Measurements from ENCODE around the gene TPRA1. TPM values are rescaled to one million over a fixed set of nuclear protein-coding genes. Genes with fewer than 3 reads are reported as not detected.

TPRA1 gene
- 10 to 100 TPM; 18.7 to 20.9 TPM for total RNA-seq

DNA sequence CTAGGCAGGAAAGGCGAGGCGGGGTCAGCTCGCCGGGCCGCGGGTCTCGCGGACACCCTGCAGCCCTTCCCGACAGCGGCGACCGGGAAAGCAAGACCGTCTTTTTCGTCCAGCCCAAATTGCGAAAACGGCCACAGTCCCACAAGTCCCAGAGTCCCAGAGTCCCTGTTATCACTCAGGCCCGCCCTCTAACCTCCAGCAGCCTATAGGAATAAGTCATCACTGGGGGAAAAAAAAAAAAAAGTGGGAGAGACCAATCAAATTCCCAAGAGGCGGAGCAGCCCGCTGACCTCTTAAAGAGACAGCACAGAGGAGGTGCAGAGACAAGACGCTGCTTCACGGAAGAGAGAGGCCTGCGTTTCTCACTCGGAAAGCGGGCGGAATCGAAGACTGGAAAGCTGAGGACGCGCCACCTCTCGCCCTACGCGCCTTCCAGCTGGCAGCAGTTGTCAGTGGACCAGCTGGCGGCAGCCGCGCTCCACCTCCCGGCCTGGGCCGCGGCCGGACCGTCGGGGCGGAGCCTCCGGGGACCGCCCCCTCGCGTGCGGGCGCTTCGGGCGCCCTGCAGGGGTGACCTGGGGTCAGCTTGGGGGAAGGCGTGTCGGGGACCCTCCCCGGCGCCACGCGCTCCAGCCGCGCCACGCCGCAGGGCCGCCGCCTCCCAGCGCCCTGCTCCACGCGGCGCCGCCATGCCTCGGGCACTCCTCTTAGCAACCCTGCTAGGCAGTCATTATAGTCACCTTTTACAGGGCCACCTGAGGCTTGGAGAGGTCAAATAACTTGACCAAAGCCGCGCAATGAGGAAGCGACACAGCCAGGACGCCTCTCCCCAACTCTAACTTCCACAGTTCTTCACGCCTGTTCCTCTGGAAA, at the start of gene TPRA1:
Gene TPRA1 (minus strand): TSS at position 141 of the 873 bp plus-strand sequence. CDS start 10,587 bp downstream, outside the sequence.
- ChIA-PET CTCF (interaction anchor here (0.6 to 8.2 kb wide), 3 partner anchors 16 to 123 kb away, joined by 3 to 80 read pairs (median 3); no protein-coding TSS in a partner anchor), POLR2A (interaction anchor here (0.6 to 1.4 kb wide), 2 partner anchors 15 to 109 kb away, joined by 3 to 5 read pairs; no protein-coding TSS in a partner anchor)
- Mint-ChIP-seq H3K27ac (peak within 1 kb of the TSS; percentile 92), H3K36me3 (no peaks in the 10 kb centered on the region), H3K9me3 (no peaks in the 10 kb centered on the region), H3K27me3 (no peaks in the 10 kb centered on the region), H3K4me1 (ENCODE audit: low read depth) (peaks cover 23% of the 10 kb centered on the region), H3K4me3 (peak within 1 kb of the TSS; percentile 80)
- peak; percentile 85 for DNase-seq
- intact Hi-C loops (cut with micrococcal nuclease): loop anchor here (1.0 to 2.0 kb wide), 3 partner anchors 7 to 82 kb away; partner anchors contain the start of genes ABTB1 and MCM2

- H3K36me3 Mint-ChIP-seq: no peaks in the 10 kb centered on the region
- POLR2A ChIA-PET: no interaction called here
- H3K4me3 Mint-ChIP-seq: no peak overlapping the region
- intact Hi-C loops (cut with micrococcal nuclease): no loop called here
- no peaks in the 10 kb centered on the region for H3K4me1 Mint-ChIP-seq (ENCODE audit: low read depth)
- H3K27ac Mint-ChIP-seq: no peak overlapping the region
- DNase-seq: no peak
- CTCF ChIA-PET: interaction anchor here (1.0 kb wide), 1 partner anchor 65 kb away, joined by 3 read pairs; no protein-coding TSS in a partner anchor
- H3K27me3 Mint-ChIP-seq: no peaks in the 10 kb centered on the region
- no peaks in the 10 kb centered on the region for H3K9me3 Mint-ChIP-seq
These were observed 49.5 kb upstream of the TPRA1 start for GRCh38 chr3:127640042-127640355.

- Mint-ChIP-seq H3K9me3 (no peaks in the 10 kb centered on the region), H3K27me3 (no peaks in the 10 kb centered on the region), H3K4me1 (ENCODE audit: low read depth) (no peaks in the 10 kb centered on the region), H3K4me3 (no peak overlapping the region), H3K36me3 (no peaks in the 10 kb centered on the region), H3K27ac (no peak overlapping the region)
- POLR2A ChIA-PET: no interaction called here
- CTCF ChIA-PET: interaction anchor here (1.0 kb wide), 1 partner anchor 64 kb away, joined by 3 read pairs; no protein-coding TSS in a partner anchor
- intact Hi-C loops (cut with micrococcal nuclease): no loop called here
- DNase-seq: no peak
These were observed 48.9 kb upstream of the TPRA1 start for GRCh38 chr3:127639173-127640041.

GRCh38 chr3:127637971-127638370, 47.4 kb upstream of the TPRA1 start:
- H3K27ac Mint-ChIP-seq: no peak overlapping the region
- CTCF ChIA-PET: interaction anchor here (1.4 kb wide), 1 partner anchor 13 kb away, joined by 3 read pairs; no protein-coding TSS in a partner anchor
- no peak overlapping the region for H3K4me3 Mint-ChIP-seq
- no peak for DNase-seq
- no peaks in the 10 kb centered on the region for H3K4me1 Mint-ChIP-seq (ENCODE audit: low read depth)
- intact Hi-C loops (cut with micrococcal nuclease): no loop called here
- POLR2A ChIA-PET: no interaction called here
- no peaks in the 10 kb centered on the region for H3K36me3 Mint-ChIP-seq
- no peaks in the 10 kb centered on the region for H3K9me3 Mint-ChIP-seq
- H3K27me3 Mint-ChIP-seq: peaks cover 2% of the 10 kb centered on the region

- Mint-ChIP-seq H3K27me3 (peaks cover 2% of the 10 kb centered on the region), H3K27ac (no peak overlapping the region), H3K36me3 (no peaks in the 10 kb centered on the region), H3K4me1 (ENCODE audit: low read depth) (no peaks in the 10 kb centered on the region), H3K4me3 (no peak overlapping the region), H3K9me3 (no peaks in the 10 kb centered on the region)
- intact Hi-C loops (cut with micrococcal nuclease): no loop called here
- POLR2A ChIA-PET: no interaction called here
- DNase-seq: peak; percentile 49
- CTCF ChIA-PET: interaction anchor here (1.4 to 1.8 kb wide), 2 partner anchors 13 to 62 kb away, joined by 3 to 5 read pairs; no protein-coding TSS in a partner anchor
These were observed 47.0 kb upstream of the TPRA1 start for GRCh38 chr3:127637546-127637945.

- intact Hi-C loops (cut with micrococcal nuclease): loop anchor here (5.0 kb wide), 1 partner anchor 37 kb away; the partner anchor contains the start of gene MCM2
- Mint-ChIP-seq H3K4me1 (ENCODE audit: low read depth) (peaks cover 9% of the 10 kb centered on the region), H3K4me3 (no peak overlapping the region), H3K27ac (no peak overlapping the region), H3K9me3 (no peaks in the 10 kb centered on the region), H3K36me3 (no peaks in the 10 kb centered on the region), H3K27me3 (peaks cover 12% of the 10 kb centered on the region)
- CTCF ChIA-PET: no interaction called here
- POLR2A ChIA-PET: no interaction called here
- DNase-seq: no peak
These were observed 44.1 kb upstream of the TPRA1 start for GRCh38 chr3:127634653-127635052.

DNA sequence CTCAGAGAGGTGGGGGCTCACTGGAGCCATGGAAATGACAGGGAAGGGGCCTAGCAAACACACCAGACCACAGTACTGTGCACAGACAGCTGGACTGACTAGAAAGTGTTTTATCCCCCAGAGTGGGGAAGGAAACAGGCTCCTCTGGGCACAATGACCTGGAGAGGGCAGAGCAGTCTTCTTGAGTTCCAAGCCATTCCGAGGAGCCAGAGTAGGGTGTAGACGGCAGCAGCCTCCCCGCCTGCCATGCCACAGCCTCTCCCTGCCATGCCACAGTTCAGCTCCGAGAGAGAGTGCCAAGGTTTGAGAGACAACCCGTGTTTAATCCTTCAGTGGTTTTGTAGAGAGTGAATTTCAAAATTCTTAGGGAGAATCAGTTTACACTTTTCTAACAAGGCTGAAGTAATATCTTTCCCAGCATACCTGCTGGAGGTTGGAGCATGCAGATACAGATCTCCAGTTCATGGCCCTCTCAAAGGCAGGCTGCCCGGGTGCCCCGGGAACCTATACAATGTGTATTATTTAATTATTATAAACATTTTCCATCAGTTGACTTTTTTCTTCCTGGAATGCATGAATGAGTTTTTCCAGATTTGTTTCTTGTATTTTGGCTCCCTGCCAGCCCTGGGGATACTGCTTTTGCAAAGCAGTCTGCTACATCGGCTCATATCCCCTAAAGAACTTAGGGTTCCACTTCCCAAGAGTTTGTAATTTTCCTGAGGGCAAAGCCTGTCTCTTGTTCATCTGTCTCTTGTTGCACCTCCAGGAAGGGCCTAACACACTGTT, 41.7 kb upstream of the TPRA1 start:
- CTCF ChIA-PET: no interaction called here
- H3K27me3 Mint-ChIP-seq: peaks cover 22% of the 10 kb centered on the region
- intact Hi-C loops (cut with micrococcal nuclease): loop anchor here (5.0 kb wide), 1 partner anchor 35 kb away; the partner anchor contains the start of gene MCM2

GRCh38 chr3:127630811-127631714, 40.5 kb upstream of the TPRA1 start:
- Mint-ChIP-seq H3K9me3 (no peaks in the 10 kb centered on the region), H3K27ac (no peak overlapping the region), H3K36me3 (no peaks in the 10 kb centered on the region), H3K4me3 (no peak overlapping the region), H3K27me3 (peaks cover 22% of the 10 kb centered on the region), H3K4me1 (ENCODE audit: low read depth) (peaks cover 22% of the 10 kb centered on the region)
- DNase-seq: no peak
- ChIA-PET POLR2A (no interaction called here), CTCF (no interaction called here)
- intact Hi-C loops (cut with micrococcal nuclease): loop anchor here (5.0 kb wide), 1 partner anchor 34 kb away; the partner anchor contains the start of gene MCM2

More for the DNA sequence above, 41.7 kb upstream of the TPRA1 start:
- POLR2A ChIA-PET: interaction anchor here (0.6 kb wide), 1 partner anchor 60 kb away, joined by 3 read pairs; no protein-coding TSS in a partner anchor
- Mint-ChIP-seq H3K9me3 (no peaks in the 10 kb centered on the region), H3K4me1 (ENCODE audit: low read depth) (peaks cover 17% of the 10 kb centered on the region), H3K36me3 (no peaks in the 10 kb centered on the region), H3K4me3 (no peak overlapping the region), H3K27ac (no peak overlapping the region)
- no peak for DNase-seq

DNA sequence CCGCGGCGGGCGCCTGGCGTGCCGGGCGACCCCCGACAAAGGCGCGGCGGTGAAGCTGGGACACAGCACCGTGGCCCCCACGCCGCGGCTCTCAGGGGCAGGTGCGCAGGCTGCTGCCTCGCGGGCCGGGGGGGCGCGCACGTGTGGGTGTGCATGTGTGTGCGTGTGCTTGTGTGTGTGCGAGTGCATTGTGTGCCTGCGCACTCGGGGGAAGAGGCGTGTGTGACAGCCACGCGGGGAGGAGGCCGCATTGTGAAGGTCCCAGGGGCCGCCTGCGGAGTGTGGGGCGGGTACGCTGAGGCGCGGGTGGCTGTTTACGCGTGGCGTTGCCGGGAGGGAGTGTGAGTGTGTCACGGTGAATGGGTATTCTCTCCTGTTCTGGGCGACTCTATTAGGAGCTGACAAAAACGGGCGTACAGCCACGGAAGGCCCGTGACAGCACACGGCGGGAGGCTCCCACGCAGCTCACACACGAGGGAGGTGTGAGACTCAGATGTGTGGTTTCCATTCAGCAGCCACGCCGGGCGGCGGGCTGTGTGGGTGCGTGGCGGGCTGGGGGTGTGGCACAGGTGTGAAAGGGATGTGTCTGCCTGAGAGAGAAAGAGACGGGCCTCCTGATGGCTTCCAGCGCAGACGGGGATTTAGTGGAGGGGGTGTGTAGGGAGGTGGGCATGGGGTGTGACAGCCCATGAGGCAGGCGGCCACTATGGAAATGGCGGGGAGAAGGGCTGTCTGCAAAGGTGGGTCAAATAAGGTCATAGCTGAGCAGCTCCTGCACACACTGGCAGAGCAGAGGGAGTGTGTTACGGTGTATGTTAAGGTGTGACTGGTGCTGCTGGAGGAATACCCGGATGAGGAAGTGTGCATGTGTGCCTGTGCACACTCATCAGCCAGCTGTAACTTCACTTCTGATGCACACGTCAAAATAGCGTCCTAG, 39.2 kb upstream of the TPRA1 start:
- DNase-seq: peak; percentile 45
- ChIA-PET POLR2A (interaction anchor here (0.9 kb wide), 1 partner anchor 31 kb away, joined by 3 read pairs; the partner anchor contains the start of gene MCM2), CTCF (no interaction called here)
- Mint-ChIP-seq H3K27ac (no peak overlapping the region), H3K27me3 (peaks cover 22% of the 10 kb centered on the region), H3K4me1 (ENCODE audit: low read depth) (peaks cover 25% of the 10 kb centered on the region), H3K4me3 (peak overlapping the region; percentile 51), H3K36me3 (no peaks in the 10 kb centered on the region), H3K9me3 (no peaks in the 10 kb centered on the region)
- intact Hi-C loops (cut with micrococcal nuclease): loop anchor here (5.0 kb wide), 1 partner anchor 32 kb away; the partner anchor contains the start of gene MCM2

Data from activated CD4-positive, alpha-beta memory T cell treated with anti-CD3 and anti-CD28 coated beads for 36 hours (primary cell).